GM23248 (cell line): Measurements from ENCODE around the gene KIR2DL3. TPM values are rescaled to one million over a fixed set of nuclear protein-coding genes. Genes with fewer than 3 reads are reported as not detected.
"Not testable (repeated sequence)": the region's sequence is repeated elsewhere in the genome, so short reads cannot be mapped to it uniquely, and the experiment has no call there.

ENCODE experiments used
- DNase-seq: peaks from one replicate; pipeline ENCODE4 v3.0.0-alpha.2; 2015
- H2AFZ ChIP-seq: fragments of 200-600 bp; sonication (generic); 2 replicates; pipeline ENCODE4 v1.6.1; 2016; ENCODE audit warnings: antibody characterized with exemption
- H3F3A ChIP-seq: fragments of 200-600 bp; sonication (generic); 2 replicates; pipeline ENCODE4 v1.6.1; 2016; ENCODE audit warnings: mild to moderate bottlenecking, antibody characterized with exemption, mixed run types; ENCODE audit not compliant: insufficient read depth
- H3K27ac ChIP-seq: fragments of 200-600 bp; sonication (generic); 2 replicates; pipeline ENCODE4 v1.5.1; 2016; ENCODE audit warnings: mild to moderate bottlenecking
- H3K27me3 ChIP-seq: fragments of 200-600 bp; sonication (generic); replicated peaks from 2 replicates; pipeline ENCODE4 v1.6.1; 2016; ENCODE audit warnings: mild to moderate bottlenecking; ENCODE audit not compliant: insufficient read depth
- H3K36me3 ChIP-seq: fragments of 200-600 bp; sonication (generic); 2 replicates; pipeline ENCODE4 v1.6.1; 2016; ENCODE audit warnings: low read depth, mild to moderate bottlenecking
- H3K4me1 ChIP-seq: fragments of 200-600 bp; sonication (generic); 2 replicates; pipeline ENCODE4 v1.6.1; 2016; ENCODE audit warnings: mild to moderate bottlenecking; ENCODE audit not compliant: insufficient read depth
- H3K4me2 ChIP-seq: fragments of 200-600 bp; sonication (generic); one replicate; pipeline ENCODE4 v1.6.1; 2016; ENCODE audit warnings: mild to moderate bottlenecking; ENCODE audit not compliant: unreplicated experiment
- H3K4me3 ChIP-seq: fragments of 200-600 bp; sonication (generic); 2 replicates; pipeline ENCODE4 v1.5.1; 2016; ENCODE audit warnings: mild to moderate bottlenecking
- H3K79me2 ChIP-seq: fragments of 200-600 bp; sonication (generic); 2 replicates; pipeline ENCODE4 v1.6.1; 2016; ENCODE audit warnings: mild to moderate bottlenecking; ENCODE audit not compliant: insufficient read depth
- H3K9ac ChIP-seq: fragments of 200-600 bp; sonication (generic); 2 replicates; pipeline ENCODE4 v1.6.1; 2016; ENCODE audit warnings: mild to moderate bottlenecking
- H3K9me2 ChIP-seq: fragments of 200-600 bp; sonication (generic); 2 replicates; pipeline ENCODE4 v1.6.1; 2016; ENCODE audit warnings: mixed run types, mild to moderate bottlenecking, moderate library complexity; ENCODE audit not compliant: insufficient read depth
- H3K9me3 ChIP-seq: fragments of 200-600 bp; sonication (generic); one replicate; pipeline ENCODE4 v1.6.1; 2017; ENCODE audit warnings: low read depth
- H4K20me1 ChIP-seq: fragments of 200-600 bp; sonication (generic); 2 replicates; pipeline ENCODE4 v1.6.0; 2016; ENCODE audit not compliant: insufficient read depth
- EZH2 ChIP-seq: fragments of 200-600 bp; sonication (generic); IDR thresholded peaks from 2 replicates; pipeline ENCODE4 v1.6.1; 2018; ENCODE audit warnings: antibody characterized with exemption, mild to moderate bottlenecking; ENCODE audit not compliant: insufficient read depth, poor library complexity, severe bottlenecking
- EZH2phosphoT487 ChIP-seq: fragments of 200-600 bp; sonication (generic); IDR thresholded peaks from 2 replicates; pipeline ENCODE4 v1.6.1; 2018; ENCODE audit warnings: antibody characterized with exemption, moderate library complexity, mild to moderate bottlenecking, low read depth; ENCODE audit not compliant: insufficient read depth
- WGBS, 2 experiments: methylation state at CpG; one replicate each; pipeline ENCODE4 v1.1.6; 2015 to 2017; ENCODE audit warnings: low lambda C conversion rate in 2 of 2, low coverage in 1 of 2; ENCODE audit errors: missing lambda C conversion rate in 2 of 2; 5-methylcytosine and 5-hydroxymethylcytosine counted together
- in situ Hi-C: fragments of 300-500 bp; cut with MboI; formaldehyde crosslinking; loops from 2 replicates; pipeline ENCODE4 v1.15.0; 2020
- polyA plus RNA-seq: library from polyadenylated mRNA; unstranded; fragments of >200 nt; fragmentation: Nextera tagmentation; extraction: Ambion mirVana; gene quantifications from 2 replicates; pipeline ENCODE4 v1.2.1, GENCODE V29; 2016
- total RNA-seq: library from RNA; depleted of rRNA; stranded (reverse); fragments of >200 nt; shearing (Covaris generic); gene quantifications from 2 replicates; pipeline ENCODE4 v1.2.3, GENCODE V29; 2014

The KIR2DL3 gene
- total and polyA plus RNA-seq, 2 experiments from 2014 or later: not detected

DNA sequence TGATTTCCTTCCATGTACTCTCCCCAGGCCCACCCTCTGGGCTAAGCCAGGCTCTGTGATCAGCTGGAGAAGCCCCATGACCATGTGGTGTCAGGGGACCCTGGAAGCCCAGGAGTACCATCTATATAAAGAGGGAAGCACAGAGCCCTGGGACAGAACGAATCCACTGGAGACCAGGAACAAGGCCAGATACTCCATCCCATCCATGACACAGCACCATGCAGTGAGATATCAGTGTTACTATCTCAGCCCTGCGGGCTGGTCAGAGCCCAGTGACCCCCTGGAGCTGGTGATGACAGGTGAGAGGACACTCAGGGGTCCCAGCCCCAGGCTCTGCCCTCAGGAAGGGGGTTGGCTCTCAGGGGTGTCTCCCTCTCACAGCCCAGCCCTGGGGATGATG is 41.5 kb upstream of the KIR2DL3 start:
- no peaks in the 10 kb centered on the region for H3F3A ChIP-seq
- H3K27ac ChIP-seq: no peak overlapping the region
- in situ Hi-C loops: no loop called here
- no peak overlapping the region for H2AFZ ChIP-seq
- H3K9me3 ChIP-seq: no peaks in the 10 kb centered on the region
- no peaks in the 10 kb centered on the region for H3K79me2 ChIP-seq
- no peaks in the 10 kb centered on the region for H3K9me2 ChIP-seq
- H3K27me3 ChIP-seq: no peaks in the 10 kb centered on the region
- H4K20me1 ChIP-seq: no peaks in the 10 kb centered on the region
- no peaks in the 10 kb centered on the region for H3K36me3 ChIP-seq
- WGBS, 2 experiments: 8 to 16% methylated on average over 2 of the region's 2 CpGs
- no peaks in the 10 kb centered on the region for H3K4me1 ChIP-seq
- no peak for DNase-seq
- no peak overlapping the region for H3K9ac ChIP-seq
- no peak overlapping the region for H3K4me3 ChIP-seq
- no peak overlapping the region for H3K4me2 ChIP-seq
- TF ChIP-seq EZH2 (no peak), EZH2phosphoT487 (no peak)

- H3K9ac ChIP-seq, H3K4me3 ChIP-seq, H4K20me1 ChIP-seq, H3K36me3 ChIP-seq, H3K9me2 ChIP-seq, H3K27me3 ChIP-seq, H3K27ac ChIP-seq, H2AFZ ChIP-seq, H3K9me3 ChIP-seq, DNase-seq, H3K4me2 ChIP-seq, in situ Hi-C loops, H3F3A ChIP-seq, H3K4me1 ChIP-seq, H3K79me2 ChIP-seq: not testable (repeated sequence)
- WGBS, 2 experiments: 35 to 37% methylated on average over 6 to 13 of the region's 13 CpGs
Observed at GRCh38 chr19:54697716-54698115, 40.6 kb upstream of the KIR2DL3 start.

GRCh38 chr19:54704928-54705327 is 33.4 kb upstream of the KIR2DL3 start:
- 27 to 32% methylated on average over 7 to 8 of the region's 8 CpGs for WGBS, 2 experiments
- Histone ChIP-seq H4K20me1 (no peaks in the 10 kb centered on the region), H3K9me3 (no peaks in the 10 kb centered on the region)

DNA sequence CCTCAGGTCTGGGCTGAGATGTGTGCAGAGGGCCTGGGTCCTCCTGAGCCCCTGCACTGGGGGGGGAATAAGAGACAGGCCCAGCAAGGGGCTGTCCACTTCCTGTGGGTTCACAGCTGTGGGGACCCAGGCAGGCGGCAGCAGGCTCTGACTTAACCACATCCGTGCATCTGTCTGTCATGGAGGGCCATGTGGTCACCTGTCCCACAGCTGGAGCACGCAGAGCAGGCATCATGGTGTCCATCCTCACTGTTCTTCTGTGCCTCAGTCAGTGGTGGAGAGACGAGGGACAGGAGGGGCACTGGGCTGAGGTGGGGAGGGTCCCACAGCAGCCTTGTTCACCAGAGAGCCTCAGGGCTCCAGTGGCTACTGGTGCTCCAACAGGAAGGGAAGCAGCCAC is 30.4 kb upstream of the KIR2DL3 start:
- TF ChIP-seq EZH2phosphoT487 (no peak), EZH2 (no peak)
- in situ Hi-C loops: no loop called here

More at GRCh38 chr19:54704928-54705327, 33.4 kb upstream of the KIR2DL3 start:
- DNase-seq: no peak
- Histone ChIP-seq H3K4me1 (no peaks in the 10 kb centered on the region), H3K9ac (no peak overlapping the region), H3K36me3 (no peaks in the 10 kb centered on the region), H3K9me2 (no peaks in the 10 kb centered on the region), H3K4me2 (no peak overlapping the region), H3K27ac (no peak overlapping the region), H3F3A (no peaks in the 10 kb centered on the region), H3K27me3 (no peaks in the 10 kb centered on the region), H3K4me3 (no peak overlapping the region), H3K79me2 (no peaks in the 10 kb centered on the region), H2AFZ (no peak overlapping the region)
- TF ChIP-seq EZH2 (no peak), EZH2phosphoT487 (no peak)
- in situ Hi-C loops: no loop called here

DNA sequence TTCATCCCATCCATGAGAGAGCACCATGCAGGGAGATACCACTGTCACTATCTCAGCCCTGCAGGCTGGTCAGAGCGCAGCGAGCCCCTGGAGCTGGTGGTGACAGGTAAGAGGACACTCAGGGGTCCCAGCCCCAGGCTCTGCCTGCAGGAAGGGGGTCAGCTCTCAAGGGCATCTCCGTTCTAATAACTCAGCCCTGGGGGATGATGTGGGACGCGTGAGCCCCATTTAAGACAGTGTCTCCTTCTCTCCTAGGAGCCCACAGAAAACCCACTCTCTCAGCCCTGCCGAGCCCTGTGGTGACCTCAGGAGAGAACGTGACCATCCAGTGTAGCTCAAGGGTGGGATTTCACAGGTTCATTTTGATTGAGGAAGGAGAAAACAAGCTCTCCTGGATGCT is 29.5 kb upstream of the KIR2DL3 start:
- WGBS, 2 experiments: 53 to 61% methylated on average over 7 of the region's 7 CpGs
- Histone ChIP-seq H3K9me2 (no peaks in the 10 kb centered on the region), H3F3A (no peaks in the 10 kb centered on the region), H3K4me1 (no peaks in the 10 kb centered on the region), H3K27me3 (no peaks in the 10 kb centered on the region), H3K9me3 (no peaks in the 10 kb centered on the region), H3K9ac (no peak overlapping the region), H2AFZ (no peak overlapping the region), H4K20me1 (no peaks in the 10 kb centered on the region), H3K79me2 (no peaks in the 10 kb centered on the region), H3K4me2 (no peak overlapping the region), H3K4me3 (no peak overlapping the region), H3K36me3 (no peaks in the 10 kb centered on the region), H3K27ac (no peak overlapping the region)
- in situ Hi-C loops: no loop called here
- DNase-seq: no peak
- TF ChIP-seq EZH2 (no peak), EZH2phosphoT487 (no peak)

More for the DNA sequence above, 30.4 kb upstream of the KIR2DL3 start:
- no peak for DNase-seq
- Histone ChIP-seq H3F3A (no peaks in the 10 kb centered on the region), H4K20me1 (no peaks in the 10 kb centered on the region), H3K9me3 (no peaks in the 10 kb centered on the region), H3K27me3 (no peaks in the 10 kb centered on the region), H3K9ac (no peak overlapping the region), H3K27ac (no peak overlapping the region), H3K36me3 (no peaks in the 10 kb centered on the region), H3K79me2 (no peaks in the 10 kb centered on the region), H3K4me1 (no peaks in the 10 kb centered on the region), H3K4me3 (no peak overlapping the region), H3K4me2 (no peak overlapping the region), H2AFZ (no peak overlapping the region), H3K9me2 (no peaks in the 10 kb centered on the region)
- 33 to 41% methylated on average over 4 of the region's 4 CpGs for WGBS, 2 experiments
